HAP-1 (cell line): ENCODE data around the gene SLC2A11.

ENCODE experiments used
- DNase-seq, 2 experiments: peaks; one replicate each; pipeline ENCODE4 v3.0.0-alpha.2; 2016 to 2020; ENCODE audit warnings: low spot score in 2 of 2
- H3K27me3 ChIP-seq: fragments of 250-450 bp; sonication (Bioruptor Pico); 2 replicates; pipeline ENCODE4 v1.5.1; 2020; ENCODE audit warnings: low read depth, mild to moderate bottlenecking, moderate library complexity
- H3K36me3 ChIP-seq: fragments of 250-450 bp; sonication (Bioruptor Pico); replicated peaks from 2 replicates; pipeline ENCODE4 v1.5.1; 2020; ENCODE audit warnings: mild to moderate bottlenecking
- H3K4me1 ChIP-seq: fragments of 250-450 bp; sonication (Bioruptor Pico); 2 replicates; pipeline ENCODE4 v1.5.1; 2020; ENCODE audit warnings: mild to moderate bottlenecking
- H3K4me3 ChIP-seq: fragments of 250-450 bp; sonication (Bioruptor Pico); 2 replicates; pipeline ENCODE4 v1.5.1; 2020; ENCODE audit warnings: mild to moderate bottlenecking, moderate library complexity
- H3K9me3 ChIP-seq: fragments of 250-450 bp; sonication (Bioruptor Pico); 2 replicates; pipeline ENCODE4 v1.5.1; 2020; ENCODE audit warnings: mild to moderate bottlenecking, moderate library complexity
- in situ Hi-C: fragments of 300-500 bp; cut with MboI; formaldehyde crosslinking; loops from 3 replicates; pipeline ENCODE4 v1.14.3; 2020; ENCODE audit warnings: low sequenced_read_pairs, inconsistent platforms, mixed read lengths

Gene SLC2A11

DNA sequence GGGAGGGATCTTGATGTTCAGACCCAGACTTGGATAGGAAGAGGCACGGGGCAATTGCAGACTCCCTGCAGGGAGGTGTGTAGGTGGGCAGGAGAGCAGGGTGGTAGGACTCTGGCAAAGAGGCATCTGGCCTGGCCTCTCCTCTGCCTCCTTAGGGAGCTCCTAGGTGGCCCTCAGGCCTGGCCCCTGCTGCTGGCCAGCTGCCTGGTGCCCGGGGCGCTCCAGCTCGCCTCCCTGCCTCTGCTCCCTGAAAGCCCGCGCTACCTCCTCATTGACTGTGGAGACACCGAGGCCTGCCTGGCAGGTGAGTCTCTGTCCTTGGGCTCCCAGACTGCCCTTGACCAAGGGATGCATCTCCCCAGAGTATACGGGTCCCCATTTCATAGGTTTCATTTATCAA lies 19.9 kb downstream of the SLC2A11 start:
- DNase-seq: no peak
- Histone ChIP-seq H3K4me1 (no peaks in the 10 kb centered on the region), H3K27me3 (no peaks in the 10 kb centered on the region), H3K9me3 (no peaks in the 10 kb centered on the region), H3K4me3 (no peak overlapping the region), H3K36me3 (peaks cover 2% of the 10 kb centered on the region)
- in situ Hi-C loops: no loop called here

GRCh38 chr22:23878219-23878618 lies 20.5 kb downstream of the SLC2A11 start:
- no peaks in the 10 kb centered on the region for H3K9me3 ChIP-seq
- in situ Hi-C loops: no loop called here
- no peak overlapping the region for H3K4me3 ChIP-seq
- no peaks in the 10 kb centered on the region for H3K4me1 ChIP-seq
- peaks cover 2% of the 10 kb centered on the region for H3K36me3 ChIP-seq
- H3K27me3 ChIP-seq: no peaks in the 10 kb centered on the region
- no peak for DNase-seq

- no peaks in the 10 kb centered on the region for H3K9me3 ChIP-seq
- no peak for DNase-seq
- H3K4me3 ChIP-seq: no peak overlapping the region
- H3K4me1 ChIP-seq: no peaks in the 10 kb centered on the region
- no peaks in the 10 kb centered on the region for H3K27me3 ChIP-seq
- in situ Hi-C loops: no loop called here
- H3K36me3 ChIP-seq: no peaks in the 10 kb centered on the region; the same call in 1 of the 2 replicates
These were observed 24.7 kb downstream of the SLC2A11 start for GRCh38 chr22:23882370-23882769.

- Histone ChIP-seq H3K36me3 (no peaks in the 10 kb centered on the region; the same call in 1 of the 2 replicates), H3K4me1 (peaks cover 7% of the 10 kb centered on the region), H3K4me3 (no peak overlapping the region), H3K9me3 (no peaks in the 10 kb centered on the region), H3K27me3 (no peaks in the 10 kb centered on the region)
- in situ Hi-C loops: no loop called here
- no peak for DNase-seq
These were observed 26.0 kb downstream of the SLC2A11 start for GRCh38 chr22:23883658-23884057.

GRCh38 chr22:23884140-23884539 lies 26.5 kb downstream of the SLC2A11 start:
- no peak for DNase-seq
- in situ Hi-C loops: no loop called here
- H3K4me3 ChIP-seq: no peak overlapping the region
- peaks cover 7% of the 10 kb centered on the region for H3K4me1 ChIP-seq
- H3K27me3 ChIP-seq: no peaks in the 10 kb centered on the region
- no peaks in the 10 kb centered on the region for H3K9me3 ChIP-seq
- H3K36me3 ChIP-seq: no peaks in the 10 kb centered on the region; the same call in 1 of the 2 replicates

DNA sequence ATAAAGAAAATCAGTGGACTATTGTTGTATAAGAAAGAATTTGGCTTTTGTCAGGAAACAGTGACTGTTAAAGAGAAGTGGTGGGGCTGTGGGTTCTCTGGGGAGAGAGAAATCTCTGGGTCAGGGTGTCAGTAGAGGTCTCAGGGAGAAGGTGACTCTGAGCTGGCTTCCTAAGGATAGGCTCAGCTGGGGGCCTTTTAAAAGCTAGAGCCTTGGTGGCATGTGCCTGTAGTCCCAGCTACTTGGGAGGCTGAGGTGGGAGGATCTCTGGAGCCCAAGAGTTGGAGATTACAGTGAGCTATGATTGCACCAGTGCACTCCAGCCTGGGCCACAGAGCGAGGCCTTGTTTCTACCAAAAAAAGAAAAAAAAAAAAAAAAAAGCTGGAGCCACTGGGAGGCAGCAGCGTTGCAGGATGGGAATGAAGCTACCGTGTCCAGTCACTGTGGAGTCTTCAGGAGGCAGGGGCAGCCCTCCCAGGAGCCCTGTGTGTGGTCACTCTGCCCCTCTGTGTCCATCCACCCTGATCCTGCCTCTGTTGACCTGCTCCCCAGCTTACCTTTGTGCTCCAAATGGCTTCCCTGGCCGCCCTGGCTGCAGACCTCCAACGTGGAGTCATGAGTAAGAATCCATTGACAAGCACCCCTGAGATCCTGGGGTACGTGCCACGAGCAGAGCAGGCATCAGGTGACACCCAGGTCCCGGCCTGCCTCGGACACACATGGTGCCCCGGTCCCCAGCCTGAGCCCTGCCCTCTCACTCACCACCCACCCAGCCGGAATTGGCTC lies 31.1 kb downstream of the SLC2A11 start:
- H3K36me3 ChIP-seq: no peaks in the 10 kb centered on the region
- H3K27me3 ChIP-seq: no peaks in the 10 kb centered on the region
- in situ Hi-C loops: no loop called here
- peaks cover 13% of the 10 kb centered on the region for H3K4me1 ChIP-seq
- H3K9me3 ChIP-seq: no peaks in the 10 kb centered on the region
- DNase-seq: peak in 1 of 2 experiments; percentile 45
- no peak overlapping the region for H3K4me3 ChIP-seq

- no peak overlapping the region for H3K4me3 ChIP-seq
- H3K36me3 ChIP-seq: no peaks in the 10 kb centered on the region; the same call in 1 of the 2 replicates
- H3K4me1 ChIP-seq: peaks cover 14% of the 10 kb centered on the region
- no peaks in the 10 kb centered on the region for H3K27me3 ChIP-seq
- DNase-seq: no peak
- H3K9me3 ChIP-seq: no peaks in the 10 kb centered on the region
- in situ Hi-C loops: no loop called here
These were observed 31.9 kb downstream of the SLC2A11 start for GRCh38 chr22:23889620-23890019.

- Histone ChIP-seq H3K27me3 (no peaks in the 10 kb centered on the region), H3K4me1 (peaks cover 17% of the 10 kb centered on the region), H3K9me3 (no peaks in the 10 kb centered on the region), H3K4me3 (no peak overlapping the region), H3K36me3 (peaks cover 21% of the 10 kb centered on the region)
- in situ Hi-C loops: no loop called here
- DNase-seq: no peak
These were observed 34.1 kb downstream of the SLC2A11 start for GRCh38 chr22:23891726-23892125.

DNA sequence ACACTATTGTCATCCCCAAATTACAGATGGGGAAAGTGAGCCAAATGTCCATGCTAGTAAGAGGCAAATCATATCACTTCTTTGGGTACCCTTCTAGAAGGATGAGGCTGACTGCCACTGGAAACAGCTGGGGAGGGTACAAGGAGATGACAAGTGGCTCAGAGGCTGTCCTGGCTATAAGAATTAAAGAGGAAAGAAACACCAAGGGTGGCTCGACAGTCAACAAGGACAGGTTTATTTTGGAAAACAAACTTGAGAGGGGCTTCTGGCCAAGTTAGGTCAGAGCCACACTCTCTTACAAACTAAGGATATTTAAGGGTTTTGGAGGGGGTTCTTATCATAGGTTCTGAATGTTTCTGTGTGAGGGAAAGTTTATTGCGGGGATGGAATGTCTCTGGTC lies 34.5 kb downstream of the SLC2A11 start:
- no peak for DNase-seq
- Histone ChIP-seq H3K36me3 (peaks cover 25% of the 10 kb centered on the region), H3K27me3 (no peaks in the 10 kb centered on the region), H3K4me3 (no peak overlapping the region), H3K4me1 (peaks cover 17% of the 10 kb centered on the region), H3K9me3 (no peaks in the 10 kb centered on the region)
- in situ Hi-C loops: no loop called here

DNA sequence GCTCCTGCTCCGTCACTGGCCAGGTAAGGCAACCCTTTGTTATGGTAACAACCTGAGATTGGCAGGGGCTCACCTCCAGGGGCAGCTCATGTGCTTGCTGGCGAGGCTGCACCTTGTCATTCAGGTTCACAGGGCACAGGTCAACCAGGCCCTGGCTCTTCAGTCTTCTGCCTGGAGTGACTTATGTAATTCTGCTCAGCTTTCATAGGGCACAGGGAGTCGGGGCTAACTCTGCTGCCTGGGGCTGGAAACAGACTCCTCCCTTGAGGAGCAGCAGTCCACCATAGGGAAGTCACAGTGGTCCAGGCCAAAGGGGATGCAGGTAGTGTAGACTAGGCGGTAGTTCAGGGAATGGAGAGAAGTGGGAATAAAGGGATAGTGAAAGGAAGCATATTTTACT lies 35.0 kb downstream of the SLC2A11 start:
- Histone ChIP-seq H3K36me3 (peaks cover 28% of the 10 kb centered on the region), H3K9me3 (no peaks in the 10 kb centered on the region), H3K27me3 (no peaks in the 10 kb centered on the region), H3K4me1 (peaks cover 17% of the 10 kb centered on the region), H3K4me3 (no peak overlapping the region)
- in situ Hi-C loops: no loop called here
- no peak for DNase-seq

GRCh38 chr22:23893121-23893944 lies 35.7 kb downstream of the SLC2A11 start:
- H3K27me3 ChIP-seq: no peaks in the 10 kb centered on the region
- H3K4me1 ChIP-seq: peaks cover 13% of the 10 kb centered on the region
- in situ Hi-C loops: no loop called here
- no peaks in the 10 kb centered on the region for H3K9me3 ChIP-seq
- peak overlapping the region; percentile 89 for H3K4me3 ChIP-seq
- DNase-seq: no peak
- peaks cover 34% of the 10 kb centered on the region for H3K36me3 ChIP-seq

DNA sequence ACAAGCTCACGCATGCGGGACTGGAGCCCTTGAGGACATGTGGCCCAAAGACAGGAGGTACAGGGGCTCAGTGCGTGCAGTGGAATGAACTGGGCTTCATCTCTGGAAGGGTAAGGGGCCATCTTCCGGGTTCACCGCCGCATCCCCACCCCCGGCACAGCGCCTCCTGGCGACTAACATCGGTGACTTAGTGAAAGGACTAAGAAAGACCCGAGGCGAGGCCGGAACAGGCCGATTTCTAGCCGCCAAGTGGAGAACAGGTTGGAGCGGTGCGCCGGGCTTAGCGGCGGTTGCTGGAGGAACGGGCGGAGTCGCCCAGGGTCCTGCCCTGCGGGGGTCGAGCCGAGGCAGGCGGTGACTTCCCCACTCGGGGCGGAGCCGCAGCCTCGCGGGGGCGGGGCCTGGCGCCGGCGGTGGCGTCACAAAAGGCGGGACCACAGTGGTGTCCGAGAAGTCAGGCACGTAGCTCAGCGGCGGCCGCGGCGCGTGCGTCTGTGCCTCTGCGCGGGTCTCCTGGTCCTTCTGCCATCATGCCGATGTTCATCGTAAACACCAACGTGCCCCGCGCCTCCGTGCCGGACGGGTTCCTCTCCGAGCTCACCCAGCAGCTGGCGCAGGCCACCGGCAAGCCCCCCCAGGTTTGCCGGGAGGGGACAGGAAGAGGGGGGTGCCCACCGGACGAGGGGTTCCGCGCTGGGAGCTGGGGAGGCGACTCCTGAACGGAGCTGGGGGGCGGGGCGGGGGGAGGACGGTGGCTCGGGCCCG lies 36.5 kb downstream of the SLC2A11 start, which contains the start of gene MIF:
Gene MIF (plus strand): TSS at position 439 of the 765 bp plus-strand sequence. CDS start 92 bp downstream, at position 531.
- H3K36me3 ChIP-seq: peaks cover 34% of the 10 kb centered on the region
- peak; percentile 94 to 98 for DNase-seq
- H3K4me1 ChIP-seq: peaks cover 10% of the 10 kb centered on the region
- no peaks in the 10 kb centered on the region for H3K9me3 ChIP-seq
- H3K4me3 ChIP-seq: peak within 1 kb of the TSS; percentile 89
- in situ Hi-C loops: no loop called here
- no peaks in the 10 kb centered on the region for H3K27me3 ChIP-seq

- peak; percentile 75 to 94 for DNase-seq
- peaks cover 4% of the 10 kb centered on the region; the same call in 1 of the 2 replicates for H3K9me3 ChIP-seq
- H3K4me3 ChIP-seq: peak overlapping the region; percentile 89
- in situ Hi-C loops: no loop called here
- peaks cover 34% of the 10 kb centered on the region for H3K36me3 ChIP-seq
- peaks cover 10% of the 10 kb centered on the region for H3K4me1 ChIP-seq
- H3K27me3 ChIP-seq: no peaks in the 10 kb centered on the region
These were observed 37.3 kb downstream of the SLC2A11 start for GRCh38 chr22:23894710-23895598.
